ENCODE data around the gene CEP41.

GRCh38 chr7:130386876-130387275 lies 53.9 kb downstream of the CEP41 start:
- TF ChIP-seq CTCF (IDR thresholded peaks at IDR 0.05; ENCODE audit: poor library complexity) (no peak), EZH2 (IDR thresholded peaks at IDR 0.05; ENCODE audit: borderline replicate concordance) (no peak), EZH2phosphoT487 (IDR thresholded peaks at IDR 0.05; ENCODE audit: low read depth, severe bottlenecking, unreplicated experiment) (no peak)

Data from hepatocyte (in vitro differentiated cells).